MM.1S (cell line): ENCODE data around the gene NOL9.

Source experiments
- DNase-seq: peaks from one replicate; pipeline ENCODE4 v3.0.0-alpha.2; 2015
- H2AFZ ChIP-seq: fragments of 300-600 bp; sonication (generic); 2 replicates; pipeline ENCODE4 v1.6.0; 2016; ENCODE audit warnings: antibody characterized with exemption, low read length
- H3F3A ChIP-seq: fragments of 300-600 bp; sonication (generic); 2 replicates; pipeline ENCODE4 v1.6.1; 2016; ENCODE audit warnings: mild to moderate bottlenecking, antibody characterized with exemption, low read length, moderate library complexity, mixed read lengths; ENCODE audit not compliant: insufficient read depth
- H3K27ac ChIP-seq: fragments of 300-600 bp; sonication (generic); 2 replicates; pipeline ENCODE4 v1.5.1; 2016; ENCODE audit warnings: mild to moderate bottlenecking, low read length
- H3K27me3 ChIP-seq: fragments of 300-600 bp; sonication (generic); replicated peaks from 2 replicates; pipeline ENCODE4 v1.6.0; 2016; ENCODE audit warnings: low read length; ENCODE audit not compliant: insufficient read depth
- H3K36me3 ChIP-seq: fragments of 300-600 bp; sonication (generic); replicated peaks from 2 replicates; pipeline ENCODE4 v1.6.1; 2016; ENCODE audit warnings: mild to moderate bottlenecking, low read length, mixed read lengths; ENCODE audit not compliant: insufficient read depth
- H3K4me1 ChIP-seq: fragments of 300-600 bp; sonication (generic); 2 replicates; pipeline ENCODE4 v1.6.1; 2016; ENCODE audit warnings: low read length, mixed read lengths
- H3K4me2 ChIP-seq: fragments of 300-600 bp; sonication (generic); 2 replicates; pipeline ENCODE4 v1.6.0; 2016; ENCODE audit warnings: low read depth, low read length
- H3K4me3 ChIP-seq: fragments of 300-600 bp; sonication (generic); 2 replicates; pipeline ENCODE4 v1.5.1; 2016; ENCODE audit warnings: low read length, mixed read lengths
- H3K79me2 ChIP-seq: fragments of 300-600 bp; sonication (generic); 2 replicates; pipeline ENCODE4 v1.6.1; 2016; ENCODE audit warnings: mixed run types, low read length, mixed read lengths
- H3K9ac ChIP-seq: fragments of 300-600 bp; sonication (generic); 2 replicates; pipeline ENCODE4 v1.6.1; 2016; ENCODE audit warnings: low read length, mixed read lengths
- H3K9me2 ChIP-seq: fragments of 300-600 bp; sonication (generic); replicated peaks from 2 replicates; pipeline ENCODE4 v1.6.1; 2016; ENCODE audit warnings: mild to moderate bottlenecking, low read length, mixed read lengths; ENCODE audit not compliant: insufficient read depth
- H3K9me3 ChIP-seq: fragments of 300-600 bp; sonication (generic); replicated peaks from 2 replicates; pipeline ENCODE4 v1.6.1; 2016; ENCODE audit warnings: mild to moderate bottlenecking, low read length, mixed read lengths; ENCODE audit not compliant: insufficient read depth
- H4K20me1 ChIP-seq: fragments of 300-600 bp; sonication (generic); 2 replicates; pipeline ENCODE4 v1.6.1; 2016; ENCODE audit warnings: mild to moderate bottlenecking, low read length, moderate library complexity, mixed read lengths; ENCODE audit not compliant: insufficient read depth
- EZH2 ChIP-seq: fragments of 300-600 bp; sonication (generic); optimal IDR thresholded peaks from 2 replicates; pipeline ENCODE3; 2017; ENCODE audit warnings: low read depth, mild to moderate bottlenecking, antibody characterized with exemption, low read length, mixed read lengths
- EZH2phosphoT487 ChIP-seq: fragments of 300-600 bp; sonication (generic); IDR thresholded peaks from 2 replicates; pipeline ENCODE4 v1.6.1; 2018; ENCODE audit warnings: antibody characterized with exemption, low read length
- TF ChIP-seq, protein P1 (sequence below): fragments of 300-600 bp; sonication (generic); IDR thresholded peaks from 2 replicates; pipeline ENCODE4 v1.5.1; 2016; ENCODE audit warnings: antibody characterized with exemption, low read length, mixed read lengths

NOL9 gene

GRCh38 chr1:6490181-6491080 is 63.9 kb downstream of the NOL9 start:
- Histone ChIP-seq H3K27ac (peak overlapping the region; percentile 19; the same call in 1 of the 2 replicates), H3K27me3 (peaks cover 25% of the 10 kb centered on the region), H3K4me1 (peaks cover 3% of the 10 kb centered on the region; the same call in 1 of the 2 replicates), H3K36me3 (no peaks in the 10 kb centered on the region), H4K20me1 (no peaks in the 10 kb centered on the region), H3K9me2 (no peaks in the 10 kb centered on the region), H3K4me2 (peak overlapping the region; percentile 83), H3K9me3 (no peaks in the 10 kb centered on the region), H2AFZ (peak overlapping the region; percentile 49), H3K79me2 (no peaks in the 10 kb centered on the region), H3K9ac (peak overlapping the region; percentile 78), H3F3A (no peaks in the 10 kb centered on the region), H3K4me3 (peak overlapping the region; percentile 58)
- TF ChIP-seq EZH2phosphoT487 (no peak), EZH2 (no peak)
- TF ChIP-seq, protein P1, sequence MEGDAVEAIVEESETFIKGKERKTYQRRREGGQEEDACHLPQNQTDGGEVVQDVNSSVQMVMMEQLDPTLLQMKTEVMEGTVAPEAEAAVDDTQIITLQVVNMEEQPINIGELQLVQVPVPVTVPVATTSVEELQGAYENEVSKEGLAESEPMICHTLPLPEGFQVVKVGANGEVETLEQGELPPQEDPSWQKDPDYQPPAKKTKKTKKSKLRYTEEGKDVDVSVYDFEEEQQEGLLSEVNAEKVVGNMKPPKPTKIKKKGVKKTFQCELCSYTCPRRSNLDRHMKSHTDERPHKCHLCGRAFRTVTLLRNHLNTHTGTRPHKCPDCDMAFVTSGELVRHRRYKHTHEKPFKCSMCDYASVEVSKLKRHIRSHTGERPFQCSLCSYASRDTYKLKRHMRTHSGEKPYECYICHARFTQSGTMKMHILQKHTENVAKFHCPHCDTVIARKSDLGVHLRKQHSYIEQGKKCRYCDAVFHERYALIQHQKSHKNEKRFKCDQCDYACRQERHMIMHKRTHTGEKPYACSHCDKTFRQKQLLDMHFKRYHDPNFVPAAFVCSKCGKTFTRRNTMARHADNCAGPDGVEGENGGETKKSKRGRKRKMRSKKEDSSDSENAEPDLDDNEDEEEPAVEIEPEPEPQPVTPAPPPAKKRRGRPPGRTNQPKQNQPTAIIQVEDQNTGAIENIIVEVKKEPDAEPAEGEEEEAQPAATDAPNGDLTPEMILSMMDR = no peak
- DNase-seq = peak; percentile 81

DNA sequence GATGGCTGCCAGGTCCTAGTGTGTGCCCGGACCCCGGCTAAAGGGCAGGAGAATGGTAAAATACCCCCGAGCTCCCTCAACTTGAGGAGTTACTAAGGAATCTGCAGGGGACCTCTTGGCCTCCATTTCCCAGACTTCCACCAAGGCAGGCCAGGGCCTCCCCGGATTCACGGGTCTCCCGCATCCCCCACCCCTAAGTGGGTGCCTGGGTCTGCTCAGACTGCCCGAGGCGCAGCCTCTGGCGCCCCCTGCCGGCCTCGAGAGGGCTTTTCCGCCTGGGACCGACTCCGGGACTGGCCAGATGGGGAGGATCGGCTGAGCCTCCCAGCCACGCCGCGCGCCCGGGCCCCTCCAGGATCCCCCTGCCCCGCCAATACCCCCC is 64.5 kb downstream of the NOL9 start:
- Histone ChIP-seq H3K27me3 (peaks cover 26% of the 10 kb centered on the region), H3K27ac (no peak overlapping the region), H3F3A (no peaks in the 10 kb centered on the region), H4K20me1 (no peaks in the 10 kb centered on the region), H3K9me2 (no peaks in the 10 kb centered on the region), H3K4me2 (peak overlapping the region; percentile 83), H3K36me3 (no peaks in the 10 kb centered on the region), H2AFZ (peak overlapping the region; percentile 49), H3K79me2 (no peaks in the 10 kb centered on the region), H3K9ac (peak overlapping the region; percentile 78; the same call in 1 of the 2 replicates), H3K4me1 (peaks cover 3% of the 10 kb centered on the region; the same call in 1 of the 2 replicates), H3K4me3 (peak overlapping the region; percentile 58), H3K9me3 (no peaks in the 10 kb centered on the region)
- TF ChIP-seq EZH2phosphoT487 (no peak), EZH2 (no peak)
- TF ChIP-seq, protein P1 = peak; percentile 88
- DNase-seq = peak; percentile 75

GRCh38 chr1:6489383-6489765 is 64.9 kb downstream of the NOL9 start:
- Histone ChIP-seq H3K27ac (no peak overlapping the region), H3K9ac (no peak overlapping the region), H3K4me1 (peaks cover 3% of the 10 kb centered on the region; the same call in 1 of the 2 replicates), H2AFZ (no peak overlapping the region), H3K27me3 (peaks cover 26% of the 10 kb centered on the region), H3K9me2 (no peaks in the 10 kb centered on the region), H3K4me2 (no peak overlapping the region), H4K20me1 (no peaks in the 10 kb centered on the region), H3F3A (no peaks in the 10 kb centered on the region), H3K4me3 (no peak overlapping the region), H3K9me3 (no peaks in the 10 kb centered on the region), H3K79me2 (no peaks in the 10 kb centered on the region), H3K36me3 (no peaks in the 10 kb centered on the region)
- TF ChIP-seq, protein P1 = no peak
- no peak for TF ChIP-seq EZH2phosphoT487
- no peak for DNase-seq
